GM12872 (cell line): ENCODE data around the gene ANKRD44.

ENCODE experiments used
- CTCF ChIP-seq: IDR thresholded peaks from 3 replicates; pipeline ENCODE4 v1.5.1; 2011; ENCODE audit warnings: low read depth, mild to moderate bottlenecking, low read length, moderate library complexity; ENCODE audit not compliant: insufficient read depth

Gene ANKRD44

GRCh38 chr2:197183355-197183754, 127.2 kb downstream of the ANKRD44 start:
- TF ChIP-seq CTCF: no peak

- TF ChIP-seq CTCF: no peak
These were observed 127.9 kb downstream of the ANKRD44 start for GRCh38 chr2:197182668-197183067.

GRCh38 chr2:197181491-197181890, 129.1 kb downstream of the ANKRD44 start:
- no peak for TF ChIP-seq CTCF

- TF ChIP-seq CTCF: no peak
These were observed 130.7 kb downstream of the ANKRD44 start for GRCh38 chr2:197179744-197180498.

- TF ChIP-seq CTCF: no peak
These were observed 134.1 kb downstream of the ANKRD44 start for GRCh38 chr2:197176522-197176921.

GRCh38 chr2:197174539-197175094, 136.0 kb downstream of the ANKRD44 start:
- TF ChIP-seq CTCF: no peak

- no peak for TF ChIP-seq CTCF
These were observed 139.0 kb downstream of the ANKRD44 start for GRCh38 chr2:197171582-197171981.
